OCI-LY1 (cell line): Measurements from ENCODE around the gene SFRP2.

ENCODE experiments used
- H2AFZ ChIP-seq: fragments of 200-600 bp; sonication (generic), shearing (Covaris generic); 2 replicates; pipeline ENCODE4 v1.6.0; 2014; ENCODE audit warnings: antibody characterized with exemption, mild to moderate bottlenecking, low read length
- H3F3A ChIP-seq: fragments of 200-600 bp; sonication (generic), shearing (Covaris generic); 2 replicates; pipeline ENCODE4 v1.6.0; 2014; ENCODE audit warnings: mild to moderate bottlenecking, antibody characterized with exemption, low read length, moderate library complexity; ENCODE audit not compliant: insufficient read depth
- H3K27ac ChIP-seq: fragments of 200-600 bp; sonication (generic); 2 replicates; pipeline ENCODE4 v1.5.1; 2014; ENCODE audit warnings: low read length, mixed run types, mild to moderate bottlenecking, low read depth; ENCODE audit not compliant: poor library complexity, severe bottlenecking
- H3K27me3 ChIP-seq: fragments of 200-600 bp; sonication (generic); 2 replicates; pipeline ENCODE4 v1.6.0; 2014; ENCODE audit warnings: antibody characterized with exemption, mild to moderate bottlenecking, low read length, moderate library complexity; ENCODE audit not compliant: insufficient read depth
- H3K36me3 ChIP-seq: fragments of 200-600 bp; sonication (generic); 2 replicates; pipeline ENCODE4 v1.6.1; 2014; ENCODE audit warnings: mild to moderate bottlenecking, antibody characterized with exemption, low read length, moderate library complexity, mixed read lengths; ENCODE audit not compliant: insufficient read depth
- H3K4me1 ChIP-seq: fragments of 200-600 bp; sonication (generic); 2 replicates; pipeline ENCODE4 v1.5.1; 2014; ENCODE audit warnings: mild to moderate bottlenecking, low read length, moderate library complexity; ENCODE audit not compliant: insufficient read depth, severe bottlenecking
- H3K4me2 ChIP-seq: fragments of 200-600 bp; sonication (generic), shearing (Covaris generic); 2 replicates; pipeline ENCODE4 v1.6.1; 2014; ENCODE audit warnings: low read length
- H3K4me3 ChIP-seq: fragments of 200-600 bp; sonication (generic); 2 replicates; pipeline ENCODE4 v1.5.1; 2014; ENCODE audit warnings: low read length, low read depth, mild to moderate bottlenecking, mixed read lengths; ENCODE audit not compliant: poor library complexity, severe bottlenecking
- H3K79me2 ChIP-seq: fragments of 200-600 bp; shearing (Covaris generic); 2 replicates; pipeline ENCODE4 v1.6.1; 2016; ENCODE audit warnings: mixed run types, low read length, mixed read lengths; ENCODE audit not compliant: insufficient read depth
- H3K9ac ChIP-seq: fragments of 200-600 bp; sonication (generic), shearing (Covaris generic); 2 replicates; pipeline ENCODE4 v1.6.1; 2014; ENCODE audit warnings: mild to moderate bottlenecking, low read length, mixed read lengths
- H3K9me2 ChIP-seq: fragments of 200-600 bp; sonication (generic), shearing (Covaris generic); 2 replicates; pipeline ENCODE4 v1.6.1; 2014; ENCODE audit warnings: low read depth, mild to moderate bottlenecking, low read length, mixed read lengths
- H3K9me3 ChIP-seq: fragments of 200-600 bp; shearing (Covaris generic); 2 replicates; pipeline ENCODE4 v1.6.1; 2014; ENCODE audit warnings: low read length, mixed read lengths
- H4K20me1 ChIP-seq: fragments of 200-600 bp; sonication (generic), shearing (Covaris generic); 2 replicates; pipeline ENCODE4 v1.6.0; 2016; ENCODE audit warnings: mild to moderate bottlenecking, low read length; ENCODE audit not compliant: insufficient read depth
- CTCF ChIP-seq: fragments of 200-600 bp; sonication (generic), shearing (Covaris generic); IDR thresholded peaks from 2 replicates; pipeline ENCODE4 v1.5.1; 2017; ENCODE audit warnings: mild to moderate bottlenecking, antibody characterized with exemption, low read length, moderate library complexity, mixed read lengths
- EZH2 ChIP-seq: fragments of 200-600 bp; sonication (generic), shearing (Covaris generic); IDR thresholded peaks from 2 replicates; pipeline ENCODE4 v1.8.0; 2017; ENCODE audit warnings: borderline replicate concordance, mixed run types, mild to moderate bottlenecking, antibody characterized with exemption, low read length, moderate library complexity, mixed read lengths

SFRP2 gene

DNA sequence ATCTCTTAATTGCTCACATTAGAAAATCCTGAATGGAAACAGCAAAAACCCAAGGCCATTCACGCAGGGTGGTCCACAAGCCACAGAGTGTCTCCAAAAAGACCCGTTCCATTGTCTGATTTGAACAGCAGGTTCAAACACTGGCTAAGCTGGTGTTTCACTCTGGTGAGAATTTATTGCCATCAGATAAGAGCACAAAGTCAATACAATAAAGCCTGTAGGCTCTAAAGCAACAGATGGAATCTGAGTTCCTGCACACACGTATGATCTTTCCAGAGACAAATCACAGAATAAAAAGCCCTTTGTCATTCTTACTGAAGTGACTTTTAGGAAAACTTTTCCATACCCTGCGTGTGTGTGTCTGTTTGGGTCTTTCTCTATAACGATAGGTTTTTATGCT is 5.1 kb upstream of the SFRP2 start:
- H4K20me1 ChIP-seq, result no peaks in the 10 kb centered on the region
- TF ChIP-seq CTCF (no peak), EZH2 (no peak)

GRCh38 chr4:153792618-153793247 is 3.9 kb upstream of the SFRP2 start:
- no peaks in the 10 kb centered on the region for H3K4me1 ChIP-seq
- H3K36me3 ChIP-seq, result no peaks in the 10 kb centered on the region
- no peaks in the 10 kb centered on the region for H3K9me3 ChIP-seq
- H2AFZ ChIP-seq, result no peak overlapping the region
- no peaks in the 10 kb centered on the region for H4K20me1 ChIP-seq
- no peaks in the 10 kb centered on the region; the same call in 1 of the 2 replicates for H3K27me3 ChIP-seq
- no peaks in the 10 kb centered on the region for H3K9me2 ChIP-seq
- no peaks in the 10 kb centered on the region for H3F3A ChIP-seq
- TF ChIP-seq EZH2, result no peak
- no peak for TF ChIP-seq CTCF
- H3K4me2 ChIP-seq, result no peak overlapping the region
- no peak overlapping the region for H3K27ac ChIP-seq
- no peak overlapping the region for H3K9ac ChIP-seq
- no peaks in the 10 kb centered on the region for H3K79me2 ChIP-seq
- no peak overlapping the region for H3K4me3 ChIP-seq

More for the DNA sequence above, 5.1 kb upstream of the SFRP2 start:
- no peak overlapping the region for H2AFZ ChIP-seq
- no peaks in the 10 kb centered on the region for H3K79me2 ChIP-seq
- H3K9ac ChIP-seq, result no peak overlapping the region
- H3K4me2 ChIP-seq, result no peak overlapping the region
- H3K4me3 ChIP-seq, result no peak overlapping the region
- H3F3A ChIP-seq, result no peaks in the 10 kb centered on the region
- H3K4me1 ChIP-seq, result no peaks in the 10 kb centered on the region
- H3K36me3 ChIP-seq, result no peaks in the 10 kb centered on the region
- no peaks in the 10 kb centered on the region for H3K9me2 ChIP-seq
- no peaks in the 10 kb centered on the region for H3K9me3 ChIP-seq
- H3K27ac ChIP-seq, result no peak overlapping the region
- H3K27me3 ChIP-seq, result no peaks in the 10 kb centered on the region; the same call in 1 of the 2 replicates

DNA sequence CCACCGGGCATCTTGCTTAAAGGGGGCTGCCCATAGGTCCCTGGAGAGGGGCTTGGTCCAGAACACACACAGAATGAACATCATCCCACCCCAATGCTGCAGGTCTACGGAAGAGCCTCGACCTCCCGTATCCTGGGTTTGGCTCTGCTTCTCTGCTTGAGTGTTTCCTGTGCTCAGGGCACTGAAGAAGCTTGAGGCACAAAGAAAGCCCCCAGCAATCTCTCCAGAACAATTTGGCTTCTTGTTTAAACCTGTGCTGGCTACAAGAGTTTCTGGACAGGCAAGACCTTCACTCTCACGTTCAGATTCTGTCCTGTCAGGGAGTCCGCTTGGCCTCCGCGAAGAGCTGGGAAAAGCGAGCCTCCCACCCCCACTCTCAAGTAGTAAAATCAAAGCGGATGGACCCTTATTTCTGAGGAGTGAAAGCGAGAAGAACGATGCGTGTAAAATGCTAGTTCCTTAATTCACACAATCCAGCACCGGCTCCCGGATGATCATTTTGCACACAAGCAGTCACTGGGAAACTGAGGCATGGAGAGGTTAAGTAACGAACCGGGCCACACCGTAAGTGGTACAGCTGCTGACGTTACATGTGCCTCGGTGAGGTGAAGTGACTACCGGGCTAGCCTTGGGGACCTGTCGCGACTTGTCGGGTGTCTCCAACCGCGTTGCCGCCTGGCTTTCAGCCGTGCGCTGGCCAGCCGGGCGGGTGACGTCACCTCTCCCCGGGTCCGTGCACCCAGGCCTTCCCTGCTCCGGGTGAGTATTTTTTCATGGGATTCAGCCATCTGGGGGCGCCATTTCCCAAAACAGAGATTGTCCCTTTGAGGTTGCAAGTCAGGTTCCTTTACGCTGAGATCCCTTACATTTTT is 3.1 kb upstream of the SFRP2 start:
- Histone ChIP-seq H3K9me2 (no peaks in the 10 kb centered on the region), H3K79me2 (no peaks in the 10 kb centered on the region), H3K9me3 (no peaks in the 10 kb centered on the region), H3K4me3 (no peak overlapping the region), H2AFZ (no peak overlapping the region), H3F3A (no peaks in the 10 kb centered on the region), H3K9ac (no peak overlapping the region), H3K4me2 (no peak overlapping the region), H3K27me3 (no peaks in the 10 kb centered on the region), H4K20me1 (no peaks in the 10 kb centered on the region), H3K36me3 (no peaks in the 10 kb centered on the region), H3K27ac (no peak overlapping the region), H3K4me1 (no peaks in the 10 kb centered on the region)
- no peak for TF ChIP-seq EZH2
- no peak for TF ChIP-seq CTCF
